ENCODE measurements around the gene CST4.
"Not testable (repeated sequence)": the region's sequence is repeated elsewhere in the genome, so short reads cannot be mapped to it uniquely, and the experiment has no call there.

The CST4 gene

GRCh38 chr20:23640018-23640601 lies 48.7 kb downstream of the CST4 start:
- DNase-seq, result no peak

GRCh38 chr20:23639490-23639958 lies 49.3 kb downstream of the CST4 start:
- DNase-seq, result no peak

DNA sequence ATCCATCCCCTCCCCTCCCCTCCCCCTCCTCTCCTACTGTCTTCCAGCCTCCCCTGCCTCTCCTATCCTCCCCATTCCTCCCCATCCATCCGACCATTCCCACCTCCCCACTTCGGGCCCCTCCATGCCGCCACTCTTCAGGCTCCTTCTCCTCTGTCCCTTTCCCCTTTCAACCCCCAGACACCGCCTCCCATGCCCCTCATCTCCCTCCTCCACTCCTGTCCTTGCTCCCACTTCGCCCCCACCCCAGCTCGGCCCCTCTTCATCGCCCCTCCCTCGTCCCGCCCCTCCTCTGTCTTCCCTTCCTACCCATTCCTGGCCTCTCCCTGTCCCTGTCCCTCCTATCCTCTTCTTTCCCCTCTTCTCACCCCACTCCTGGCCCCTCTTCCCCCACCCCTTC lies 50.5 kb downstream of the CST4 start:
- no peak for DNase-seq

DNA sequence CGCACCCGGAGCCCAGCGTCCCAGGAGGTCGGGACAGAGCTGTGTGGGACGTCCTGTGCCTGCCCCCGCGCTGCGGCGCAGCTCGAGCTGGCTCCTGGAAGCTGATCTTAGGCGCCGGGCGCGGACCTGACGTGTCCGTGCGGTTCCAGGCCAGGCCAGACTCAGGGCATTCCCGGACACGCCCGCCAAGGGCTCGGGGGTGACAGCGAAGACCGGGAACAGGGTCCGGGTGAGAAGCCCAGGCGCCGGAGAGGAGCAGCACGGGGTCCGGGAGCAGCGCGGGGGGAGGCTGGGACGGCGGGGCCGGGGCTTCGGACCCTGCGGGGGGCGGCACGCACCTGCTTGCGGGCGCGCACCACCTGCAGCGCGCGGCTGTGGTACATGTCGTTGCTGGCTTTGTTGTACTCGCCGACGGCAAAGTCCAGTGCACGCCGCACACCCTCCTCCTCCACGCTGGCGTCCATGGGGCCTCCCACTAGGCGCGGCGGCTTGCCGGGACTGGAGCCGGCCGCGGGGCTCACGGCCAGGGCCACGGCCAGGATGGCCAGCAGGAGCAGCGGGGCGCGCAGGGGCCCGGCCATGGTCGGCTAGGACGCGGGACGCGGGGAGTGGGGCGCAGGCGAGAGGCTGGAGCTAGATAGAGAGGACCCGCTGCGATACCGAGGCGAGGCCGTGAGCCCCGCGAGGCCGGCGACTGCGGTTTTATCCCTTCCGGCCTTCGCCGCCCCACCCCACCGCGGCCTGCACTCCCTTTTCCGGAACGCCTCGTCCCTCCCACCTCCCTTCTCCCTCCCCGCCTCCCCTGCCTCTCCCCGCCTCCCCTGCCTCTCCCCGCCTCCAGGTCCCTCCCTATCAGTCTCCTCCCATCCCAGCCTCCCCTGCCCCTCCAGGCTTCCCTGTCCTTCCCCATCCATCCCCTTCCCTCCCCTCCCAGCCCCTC lies 51.3 kb downstream of the CST4 start, which contains the start of gene CST3:
Gene CST3 (minus strand): TSS at position 674 of the 940 bp plus-strand sequence. CDS start 93 bp downstream, at position 581.
- DNase-seq, result no peak

GRCh38 chr20:23636908-23637281 lies 51.9 kb downstream of the CST4 start:
- DNase-seq, result no peak

GRCh38 chr20:23636182-23636907 lies 52.5 kb downstream of the CST4 start:
- DNase-seq, result no peak

- DNase-seq, result not testable (repeated sequence)
Measured at GRCh38 chr20:23635768-23636090, 53.1 kb downstream of the CST4 start.

Data from activated naive CD4-positive, alpha-beta T cell treated with Interleukin-2 at 50 U/mL for 16 hours (primary cell).